HG03103 (cell line): ENCODE results near the gene ZNF277.
"Not testable (repeated sequence)": the region's sequence is repeated elsewhere in the genome, so short reads cannot be mapped to it uniquely, and the experiment has no call there.

Experiments used
- ATAC-seq: cut with Tn5 transposase; IDR thresholded peaks from one replicate; pipeline ENCODE4 v1.9.1; 2021; ENCODE audit warnings: low read depth; ENCODE audit not compliant: unreplicated experiment

ZNF277 gene

GRCh38 chr7:112248598-112248997 lies 42.1 kb downstream of the ZNF277 start:
- ATAC-seq, result no peak

- ATAC-seq, result not testable (repeated sequence)
Measured at GRCh38 chr7:112249967-112250366, 43.5 kb downstream of the ZNF277 start.

DNA sequence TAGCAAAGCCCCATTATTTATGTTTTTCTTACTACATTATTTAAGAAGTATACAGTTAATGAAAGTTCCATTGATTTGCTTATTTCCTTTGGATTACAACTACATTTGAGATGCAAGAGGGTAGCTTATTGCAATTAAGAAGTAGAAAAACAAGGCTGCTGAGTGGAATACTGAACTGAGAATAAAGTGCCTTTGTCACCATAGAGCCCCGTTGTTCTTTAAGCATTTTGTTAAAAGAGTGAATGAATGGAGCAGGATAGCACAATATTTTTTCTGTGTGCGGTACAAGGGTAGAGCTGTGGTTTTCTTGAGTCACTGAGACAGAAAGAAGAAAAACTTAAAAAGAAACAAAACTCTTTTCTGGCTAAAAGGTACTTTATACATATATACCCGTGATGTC lies 45.6 kb downstream of the ZNF277 start:
- ATAC-seq, result no peak

GRCh38 chr7:112252691-112253090 lies 46.2 kb downstream of the ZNF277 start:
- ATAC-seq, result no peak

DNA sequence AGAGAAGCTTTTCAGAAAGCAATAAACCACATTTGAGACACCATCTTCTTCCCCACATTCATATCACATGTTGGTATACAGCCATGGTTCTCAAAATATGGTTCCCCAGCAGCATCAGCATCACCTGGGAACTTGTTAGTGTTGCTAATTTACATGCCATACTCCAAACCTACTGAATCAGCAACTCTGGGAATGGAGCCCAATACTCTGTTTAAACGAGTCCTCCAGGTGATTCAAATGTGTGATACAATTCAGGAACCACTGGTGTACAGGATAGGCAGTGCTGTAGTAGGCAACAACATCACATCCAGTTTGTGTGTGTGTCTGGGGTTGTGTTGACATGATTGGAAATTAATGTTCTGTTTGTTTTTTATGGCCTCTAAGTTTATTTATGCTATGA lies 47.7 kb downstream of the ZNF277 start:
- no peak for ATAC-seq

- ATAC-seq, result no peak
Measured at GRCh38 chr7:112254709-112255387, 48.4 kb downstream of the ZNF277 start.

DNA sequence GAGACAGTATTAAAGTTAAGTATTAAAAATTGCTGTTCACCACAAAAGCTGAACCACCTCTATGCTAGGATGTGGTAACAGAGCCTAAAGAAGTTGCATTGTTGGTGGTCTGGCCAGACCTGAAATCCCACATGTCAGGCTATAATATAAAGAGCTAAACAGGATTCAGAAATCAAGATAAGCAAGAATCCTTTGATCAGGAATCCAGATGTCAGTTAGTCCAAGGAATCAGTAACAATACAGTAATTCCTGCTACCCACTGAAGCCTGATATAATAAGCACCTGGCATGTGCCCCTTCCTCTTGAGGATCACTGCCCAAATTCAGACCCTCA lies 48.9 kb downstream of the ZNF277 start:
- ATAC-seq, result no peak

- no peak for ATAC-seq
Measured at GRCh38 chr7:112257073-112257472, 50.6 kb downstream of the ZNF277 start.

DNA sequence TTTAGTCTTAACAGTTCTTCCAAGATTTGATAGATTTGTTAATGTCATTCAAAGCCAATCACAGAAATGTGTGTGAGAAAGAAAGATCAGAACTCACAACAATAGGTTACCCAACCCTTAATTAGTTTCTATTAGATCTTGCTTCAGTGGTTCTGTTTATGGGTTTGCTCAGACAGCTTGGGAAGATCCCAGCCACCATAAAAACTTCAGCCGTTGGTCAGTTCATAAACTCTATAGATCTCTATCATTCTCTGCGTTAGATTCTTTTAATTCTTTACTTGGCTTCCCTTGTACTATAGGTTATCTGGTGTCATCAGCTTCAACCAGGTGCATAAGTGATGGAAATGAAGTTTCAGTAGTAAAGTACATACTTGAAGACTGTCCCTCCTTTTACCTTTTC lies 54.4 kb downstream of the ZNF277 start:
- no peak for ATAC-seq

- ATAC-seq, result no peak
Measured at GRCh38 chr7:112262036-112262435, 55.5 kb downstream of the ZNF277 start.

DNA sequence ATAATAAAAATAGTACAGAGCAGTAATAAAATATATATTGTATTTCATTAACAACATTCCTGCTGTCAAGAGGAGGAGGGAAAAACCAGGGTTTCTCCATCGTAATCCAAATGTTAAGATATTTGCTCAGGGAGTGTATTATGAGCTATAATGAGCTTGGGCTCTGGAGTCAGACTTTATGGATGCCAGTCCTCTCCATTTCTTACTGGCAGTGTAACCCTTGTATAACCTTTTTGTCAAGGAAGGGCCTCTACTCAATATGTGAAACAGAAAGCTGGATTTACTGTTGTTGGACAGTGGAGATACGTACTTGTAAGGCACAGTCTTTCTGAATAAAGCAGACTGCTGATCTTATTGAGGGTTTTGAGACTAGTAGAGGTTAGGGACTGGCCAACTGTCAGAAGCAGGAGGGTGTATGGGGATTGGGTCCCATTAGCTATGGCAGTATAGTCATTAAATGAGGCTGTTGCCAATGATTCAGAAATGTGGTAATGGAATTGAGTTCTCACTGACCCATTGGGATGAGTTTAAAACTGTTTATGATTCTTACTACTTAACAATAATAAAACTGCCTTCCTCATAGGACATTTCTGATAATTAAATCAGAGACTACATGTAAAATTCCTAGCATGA lies 56.5 kb downstream of the ZNF277 start:
- ATAC-seq, result no peak

- ATAC-seq, result no peak
Measured at GRCh38 chr7:112263519-112263918, 57.0 kb downstream of the ZNF277 start.

- ATAC-seq, result no peak
Measured at GRCh38 chr7:112266141-112266540, 59.6 kb downstream of the ZNF277 start.

DNA sequence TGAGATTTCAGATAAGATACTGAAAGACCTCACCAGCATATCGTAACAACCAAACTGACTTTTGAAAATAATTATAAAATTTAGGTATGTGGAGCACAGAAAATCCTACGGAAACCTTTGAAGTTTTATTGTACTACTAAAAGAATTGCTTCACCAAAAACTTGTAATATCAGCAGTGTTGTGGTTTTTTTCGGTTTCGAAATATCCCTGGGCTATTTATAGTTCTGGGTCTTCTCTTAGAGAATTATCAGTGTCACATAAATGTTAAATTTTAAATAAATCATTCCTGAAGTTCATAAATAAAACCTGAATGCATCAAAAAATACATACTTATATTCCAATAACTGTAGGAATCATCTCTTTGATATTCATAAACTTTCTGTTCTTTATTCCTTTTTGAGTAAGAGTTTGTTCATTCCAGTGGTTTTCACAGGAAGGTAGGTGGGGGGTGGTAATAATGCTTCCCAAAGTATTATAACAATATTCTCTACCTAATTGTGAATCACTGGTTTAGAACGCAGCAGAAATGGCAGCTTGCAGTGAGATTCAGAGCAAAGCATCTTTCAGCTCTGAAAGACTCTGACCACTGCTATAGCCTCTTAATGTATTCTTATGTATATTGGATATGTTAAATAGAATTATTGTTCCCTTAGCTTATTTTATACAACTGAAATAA lies 60.2 kb downstream of the ZNF277 start:
- peak; percentile 51 for ATAC-seq

DNA sequence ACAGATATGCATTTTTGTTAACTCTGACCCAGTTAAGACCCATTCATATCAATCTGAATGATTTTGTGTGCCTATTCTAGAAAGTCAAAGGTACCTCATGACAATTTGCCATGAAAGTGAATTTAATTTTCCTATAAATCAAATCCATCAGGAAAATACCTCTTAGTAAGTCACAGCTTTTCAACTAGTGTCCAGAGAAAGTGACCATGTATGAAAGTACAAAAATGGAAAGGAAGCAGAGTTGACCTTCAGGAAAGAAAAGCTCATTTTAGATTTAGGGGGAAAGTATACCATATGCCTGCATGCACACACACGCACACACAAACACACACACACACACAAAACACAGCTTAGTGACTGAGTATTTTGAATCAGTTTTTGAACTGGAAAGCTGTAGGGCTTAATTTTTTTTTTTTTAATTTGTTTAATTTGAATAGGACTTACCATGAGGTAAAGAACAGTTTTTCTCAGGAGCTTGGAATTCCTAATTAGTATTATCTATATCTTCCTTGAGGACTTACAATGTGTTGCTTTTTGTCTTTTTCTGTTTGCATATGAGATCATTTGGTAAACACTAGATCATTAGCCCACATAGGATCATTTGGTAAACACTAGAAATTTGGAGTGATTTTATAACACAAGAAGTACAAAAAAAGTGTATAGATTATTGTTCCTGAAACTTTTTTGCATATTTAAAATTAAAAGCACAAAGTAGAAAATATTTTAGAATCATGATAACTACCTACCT lies 61.6 kb downstream of the ZNF277 start:
- ATAC-seq, result no peak

DNA sequence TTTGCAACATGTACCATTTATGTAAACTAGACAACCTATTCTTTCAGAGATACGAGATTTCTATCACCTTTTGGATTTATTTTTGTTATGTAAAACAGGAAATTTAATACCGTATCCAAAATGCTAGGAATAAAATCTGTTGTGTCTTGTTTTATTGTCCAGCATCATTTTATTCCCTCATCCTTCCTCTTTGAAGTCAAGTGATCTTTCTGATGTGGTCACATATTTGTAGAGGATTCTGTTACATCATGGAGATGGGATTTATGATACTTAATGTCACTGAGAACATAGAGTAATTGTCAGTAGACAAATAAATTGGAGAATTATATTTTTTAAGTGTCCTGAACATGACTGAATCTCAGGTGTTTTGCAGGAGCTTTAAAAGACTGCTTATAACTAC lies 64.7 kb downstream of the ZNF277 start:
- ATAC-seq, result no peak

DNA sequence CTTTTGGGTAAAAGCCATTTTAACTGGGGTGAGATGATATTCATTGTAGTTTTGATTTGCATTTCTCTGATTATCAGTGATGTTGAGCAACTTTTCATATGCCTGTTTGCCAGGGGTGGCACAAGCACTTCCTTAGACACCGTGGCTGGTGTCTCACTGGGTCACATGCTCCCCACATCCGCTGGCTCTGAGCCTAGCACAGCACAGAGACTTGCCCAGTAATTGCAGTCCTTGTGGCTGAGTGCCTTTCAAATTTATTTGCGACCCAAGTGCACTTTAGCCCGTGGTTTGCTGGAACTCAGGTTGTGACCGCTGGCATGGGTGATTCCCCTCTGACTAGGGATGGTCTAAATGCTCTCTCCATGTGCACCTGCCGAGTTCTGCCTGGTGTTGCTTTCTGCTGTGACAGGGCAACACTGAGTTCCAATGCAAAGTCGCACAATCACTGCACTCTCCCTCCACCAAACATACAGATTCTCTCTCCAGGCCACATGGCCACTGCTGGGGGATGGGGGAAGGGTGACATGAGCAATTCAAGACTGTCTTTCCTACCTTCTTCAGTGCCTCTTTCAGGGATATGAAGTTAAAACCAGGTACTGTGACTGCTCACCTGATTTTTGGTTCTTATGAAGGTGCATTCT lies 66.5 kb downstream of the ZNF277 start:
- ATAC-seq, result no peak

DNA sequence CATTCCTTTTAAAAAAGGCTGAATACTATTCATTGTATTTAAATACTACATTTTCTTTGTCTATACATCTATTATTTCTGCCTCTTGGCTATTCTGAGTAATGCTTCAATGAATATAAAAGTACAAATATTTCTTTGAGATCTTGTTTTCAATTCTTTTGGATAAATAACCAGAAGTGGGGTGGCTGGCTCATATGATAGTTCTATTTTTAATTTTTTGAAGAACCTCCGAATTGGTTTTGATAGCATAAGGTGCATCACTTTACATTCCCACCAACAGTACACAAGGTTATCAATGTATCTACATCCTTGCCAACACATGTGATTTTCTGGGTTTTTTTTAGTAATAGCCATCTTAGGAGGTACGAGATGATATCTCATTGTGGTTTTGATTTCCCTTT lies 72.5 kb downstream of the ZNF277 start:
- ATAC-seq, result no peak

- no peak for ATAC-seq
Measured at GRCh38 chr7:112280267-112280666, 73.8 kb downstream of the ZNF277 start.

DNA sequence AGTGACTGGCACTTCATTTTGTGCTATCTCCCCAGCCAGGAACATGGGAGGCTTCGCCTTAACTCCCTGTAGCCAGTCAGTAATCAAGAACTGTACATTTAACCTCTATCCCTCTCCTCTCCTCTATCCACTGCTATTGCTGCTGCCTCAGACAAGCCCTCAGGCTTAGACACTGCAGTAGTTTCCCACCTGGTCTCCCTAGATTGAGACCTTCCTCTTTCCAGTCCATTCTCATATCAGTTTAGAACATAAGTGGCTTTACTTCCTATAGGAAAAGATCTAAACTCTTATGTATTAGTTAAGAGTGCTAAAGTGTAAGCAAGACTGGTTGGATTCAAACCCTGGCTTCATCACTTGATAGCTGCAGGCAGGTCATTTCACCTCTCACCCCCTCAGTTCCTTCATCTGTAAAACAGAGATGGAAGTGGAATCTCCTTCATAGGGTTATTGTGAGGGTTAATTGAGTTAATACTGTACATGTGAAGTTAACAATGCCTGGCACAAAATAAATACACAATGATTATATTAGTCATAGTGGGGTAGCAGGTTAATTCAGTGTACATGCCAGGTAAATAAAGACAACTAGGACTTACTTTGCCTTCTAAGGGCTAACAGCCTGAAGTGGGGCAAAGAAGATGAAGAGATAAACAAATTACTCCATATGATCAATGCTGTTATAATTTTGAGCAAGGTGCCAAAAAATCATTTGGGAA lies 76.1 kb downstream of the ZNF277 start:
- no peak for ATAC-seq
